OCI-LY3 (cell line): ENCODE data around the gene ETV6.

Experiments
- H2AFZ ChIP-seq: fragments of 200-600, 300-600 bp; shearing (Covaris generic); 2 replicates; pipeline ENCODE4 v1.6.0; 2014; ENCODE audit warnings: antibody characterized with exemption, low read depth, low read length
- H3K27ac ChIP-seq: fragments of 200-600, 300-600 bp; sonication (generic); 2 replicates; pipeline ENCODE4 v1.5.1; 2014; ENCODE audit warnings: mild to moderate bottlenecking, low read length, moderate library complexity, mixed read lengths
- H3K27me3 ChIP-seq: fragments of 200-600, 300-600 bp; sonication (generic); 2 replicates; pipeline ENCODE4 v1.6.1; 2014; ENCODE audit warnings: low read depth, low read length, mixed read lengths
- H3K36me3 ChIP-seq: fragments of 200-600, 300-600 bp; sonication (generic); replicated peaks from 2 replicates; pipeline ENCODE3; 2014; ENCODE audit warnings: low read depth, low read length, mixed read lengths
- H3K4me1 ChIP-seq: fragments of 300-600, 200-600 bp; sonication (generic); 2 replicates; pipeline ENCODE4 v1.6.1; 2014; ENCODE audit warnings: low read length, mixed read lengths
- H3K4me2 ChIP-seq: fragments of 200-600, 300-600 bp; sonication (generic); 2 replicates; pipeline ENCODE4 v1.6.1; 2014; ENCODE audit warnings: low read length, mixed read lengths
- H3K4me3 ChIP-seq: fragments of 300-600, 200-600 bp; sonication (generic); 2 replicates; pipeline ENCODE4 v1.5.1; 2014; ENCODE audit warnings: antibody characterized with exemption, mild to moderate bottlenecking, low read length, moderate library complexity
- H3K79me2 ChIP-seq: fragments of 300-600, 200-600 bp; shearing (Covaris generic); 2 replicates; pipeline ENCODE4 v1.6.1; 2014; ENCODE audit warnings: mild to moderate bottlenecking, low read length, mixed read lengths
- H3K9ac ChIP-seq: fragments of 300-600, 200-600 bp; shearing (Covaris generic); 2 replicates; pipeline ENCODE4 v1.6.0; 2014; ENCODE audit warnings: mild to moderate bottlenecking, low read length, moderate library complexity
- H3K9me3 ChIP-seq: fragments of 200-600, 300-600 bp; shearing (Covaris generic); 2 replicates; pipeline ENCODE4 v1.6.1; 2014; ENCODE audit warnings: low read length, mixed read lengths; ENCODE audit not compliant: insufficient read depth
- H4K20me1 ChIP-seq: fragments of 200-600, 300-600 bp; sonication (generic); 2 replicates; pipeline ENCODE4 v1.6.1; 2016; ENCODE audit warnings: low read length, mixed read lengths; ENCODE audit not compliant: insufficient read depth
- CTCF ChIP-seq: fragments of 200-600, 300-600 bp; sonication (generic); IDR thresholded peaks from 2 replicates; pipeline ENCODE4 v1.5.1; 2014; ENCODE audit warnings: antibody characterized with exemption, low read length, low read depth
- EZH2phosphoT487 ChIP-seq: fragments of 200-600 bp; shearing (Covaris generic); IDR thresholded peaks from 2 replicates; pipeline ENCODE4 v1.6.1; 2018; ENCODE audit warnings: antibody characterized with exemption, mixed run types, low read depth

Gene ETV6

GRCh38 chr12:11693067-11693466 is 43.6 kb downstream of the ETV6 start:
- Histone ChIP-seq H3K4me2 (no peak overlapping the region), H3K27ac (no peak overlapping the region), H2AFZ (no peak overlapping the region), H3K4me3 (no peak overlapping the region), H3K27me3 (no peaks in the 10 kb centered on the region), H4K20me1 (peaks cover 90% of the 10 kb centered on the region), H3K9me3 (no peaks in the 10 kb centered on the region), H3K79me2 (peaks cover 98% of the 10 kb centered on the region), H3K4me1 (no peaks in the 10 kb centered on the region), H3K9ac (no peak overlapping the region), H3K36me3 (peaks cover 12% of the 10 kb centered on the region)
- TF ChIP-seq EZH2phosphoT487 (no peak), CTCF (no peak)

GRCh38 chr12:11693601-11694000 is 44.1 kb downstream of the ETV6 start:
- no peaks in the 10 kb centered on the region for H3K4me1 ChIP-seq
- no peak overlapping the region for H3K4me2 ChIP-seq
- no peak overlapping the region for H3K9ac ChIP-seq
- H3K36me3 ChIP-seq, result peaks cover 12% of the 10 kb centered on the region
- H3K9me3 ChIP-seq, result no peaks in the 10 kb centered on the region
- no peaks in the 10 kb centered on the region for H3K27me3 ChIP-seq
- peaks cover 90% of the 10 kb centered on the region for H4K20me1 ChIP-seq
- TF ChIP-seq CTCF, result no peak
- no peak for TF ChIP-seq EZH2phosphoT487
- no peak overlapping the region for H3K27ac ChIP-seq
- no peak overlapping the region for H3K4me3 ChIP-seq
- H3K79me2 ChIP-seq, result peaks cover 98% of the 10 kb centered on the region
- no peak overlapping the region for H2AFZ ChIP-seq

- no peak for TF ChIP-seq CTCF
- no peak for TF ChIP-seq EZH2phosphoT487
- H3K4me1 ChIP-seq, result no peaks in the 10 kb centered on the region
- H3K27me3 ChIP-seq, result no peaks in the 10 kb centered on the region
- no peak overlapping the region for H2AFZ ChIP-seq
- peaks cover 92% of the 10 kb centered on the region for H4K20me1 ChIP-seq
- no peak overlapping the region for H3K27ac ChIP-seq
- H3K4me3 ChIP-seq, result no peak overlapping the region
- peaks cover 12% of the 10 kb centered on the region for H3K36me3 ChIP-seq
- no peak overlapping the region for H3K9ac ChIP-seq
- no peak overlapping the region for H3K4me2 ChIP-seq
- no peaks in the 10 kb centered on the region for H3K9me3 ChIP-seq
- H3K79me2 ChIP-seq, result peaks cover 98% of the 10 kb centered on the region
Measured at GRCh38 chr12:11694528-11694927, 45.1 kb downstream of the ETV6 start.

GRCh38 chr12:11695321-11695720 is 45.8 kb downstream of the ETV6 start:
- peaks cover 98% of the 10 kb centered on the region for H3K79me2 ChIP-seq
- no peak overlapping the region for H3K27ac ChIP-seq

More at GRCh38 chr12:11695321-11695720, 45.8 kb downstream of the ETV6 start:
- no peak overlapping the region for H2AFZ ChIP-seq
- H3K9ac ChIP-seq, result no peak overlapping the region
- H3K9me3 ChIP-seq, result no peaks in the 10 kb centered on the region
- H3K27me3 ChIP-seq, result no peaks in the 10 kb centered on the region
- H3K4me3 ChIP-seq, result no peak overlapping the region
- H3K4me1 ChIP-seq, result no peaks in the 10 kb centered on the region
- peaks cover 12% of the 10 kb centered on the region for H3K36me3 ChIP-seq
- TF ChIP-seq EZH2phosphoT487 (no peak), CTCF (no peak)
- no peak overlapping the region for H3K4me2 ChIP-seq
- peaks cover 93% of the 10 kb centered on the region for H4K20me1 ChIP-seq
